HG03108 (cell line): ENCODE results near the gene IFT88.

Experiments
- ATAC-seq: cut with Tn5 transposase; IDR thresholded peaks from one replicate; pipeline ENCODE4 v1.9.1; 2021; ENCODE audit warnings: moderate library complexity; ENCODE audit not compliant: unreplicated experiment

Gene IFT88

GRCh38 chr13:20684546-20684945 lies 117.6 kb downstream of the IFT88 start:
- no peak for ATAC-seq

GRCh38 chr13:20685092-20685491 lies 118.1 kb downstream of the IFT88 start:
- ATAC-seq: no peak

GRCh38 chr13:20686167-20686566 lies 119.2 kb downstream of the IFT88 start:
- ATAC-seq: no peak

- ATAC-seq: no peak
Observed at GRCh38 chr13:20686863-20687579, 120.1 kb downstream of the IFT88 start.

GRCh38 chr13:20689291-20689690 lies 122.3 kb downstream of the IFT88 start:
- ATAC-seq: no peak

GRCh38 chr13:20691616-20692015 lies 124.7 kb downstream of the IFT88 start:
- ATAC-seq: no peak

- no peak for ATAC-seq
Observed at GRCh38 chr13:20696073-20696472, 129.1 kb downstream of the IFT88 start.

- no peak for ATAC-seq
Observed at GRCh38 chr13:20699715-20700114, 132.8 kb downstream of the IFT88 start.

- no peak for ATAC-seq
Observed at GRCh38 chr13:20700288-20700687, 133.3 kb downstream of the IFT88 start.

- ATAC-seq: no peak
Observed at GRCh38 chr13:20701461-20701860, 134.5 kb downstream of the IFT88 start.

- ATAC-seq: no peak
Observed at GRCh38 chr13:20702530-20702914, 135.6 kb downstream of the IFT88 start.

GRCh38 chr13:20702915-20703779 lies 136.2 kb downstream of the IFT88 start, which contains the start of gene IL17D:
Gene IL17D (plus strand): TSS chr13:20703699. CDS start chr13:20704002, 303 bp downstream.
- peak; percentile 22 for ATAC-seq

GRCh38 chr13:20703780-20704458 lies 137.0 kb downstream of the IFT88 start:
- peak; percentile 91 for ATAC-seq

- no peak for ATAC-seq
Observed at GRCh38 chr13:20704459-20705069, 137.6 kb downstream of the IFT88 start.

- no peak for ATAC-seq
Observed at GRCh38 chr13:20706661-20707060, 139.7 kb downstream of the IFT88 start.

GRCh38 chr13:20708216-20708615 lies 141.3 kb downstream of the IFT88 start:
- no peak for ATAC-seq

GRCh38 chr13:20709369-20709768 lies 142.4 kb downstream of the IFT88 start:
- ATAC-seq: no peak

GRCh38 chr13:20709782-20710181 lies 142.8 kb downstream of the IFT88 start:
- ATAC-seq: no peak

GRCh38 chr13:20711301-20712044 lies 144.5 kb downstream of the IFT88 start:
- ATAC-seq: no peak

- no peak for ATAC-seq
Observed at GRCh38 chr13:20713014-20713376, 146.0 kb downstream of the IFT88 start.
